Mucosa of descending colon (tissue), 3 donors: ENCODE results near the gene SERAC1. TPM values are rescaled to one million over a fixed set of nuclear protein-coding genes. Genes with fewer than 3 reads are reported as not detected.
"Not testable (repeated sequence)": the region's sequence is repeated elsewhere in the genome, so short reads cannot be mapped to it uniquely, and the experiment has no call there.

Experiments used
- ATAC-seq: fragments of 200-7000 bp; cut with Tn5 transposase; one replicate; pipeline ENCODE4 v1.9.1; 2020; ENCODE audit warnings: mild to moderate bottlenecking, moderate library complexity
- DNase-seq, 3 donors: peaks; one replicate each; pipeline ENCODE4 v3.0.0-alpha.2; 2020
- H3K36me3 ChIP-seq: fragments of 200-600 bp; one replicate; pipeline ENCODE4 v1.8.0; 2021; ENCODE audit warnings: low read depth, mild to moderate bottlenecking
- H3K4me1 ChIP-seq: fragments of 200-600 bp; one replicate; pipeline ENCODE4 v1.8.0; 2021; ENCODE audit warnings: low read depth, mild to moderate bottlenecking
- H3K4me3 ChIP-seq: fragments of 200-600 bp; one replicate; pipeline ENCODE4 v1.8.0; 2021; ENCODE audit warnings: mild to moderate bottlenecking
- H3K9me3 ChIP-seq: fragments of 200-600 bp; one replicate; pipeline ENCODE4 v1.8.0; 2021; ENCODE audit warnings: mild to moderate bottlenecking
- intact Hi-C, 2 donors: fragments of 100-400 bp; cut with DNase I in 1 of 2; cut with micrococcal nuclease in 1 of 2; formaldehyde crosslinking; loops; one replicate each; pipeline versions ENCODE4 v1.11.0 to v1.11.1; 2022; cut with DNase I, micrococcal nuclease
- total RNA-seq, 3 donors: library from RNA; stranded (reverse); fragmentation: NEBNext Ultra II Directional in 2 of 3; extraction: Animal tissue kit (Norgen Biotek cat#: 25700) in 2 of 3; gene quantifications; one replicate each; pipeline versions ENCODE4 v1.2.1 to v1.2.4, GENCODE V29; 2021 to 2023
- TF ChIP-seq, protein P1 (sequence below): fragments of 200-600 bp; IDR thresholded peaks from one replicate; pipeline ENCODE4 v1.8.0; 2022; ENCODE audit warnings: antibody characterized with exemption, mild to moderate bottlenecking
- donor health status: DM: no; HTN: no; CAD: no; lungs with moderate emphysema.
- donor health status: DM: no; HTN: no; CAD: no.
- donor health status: DM: no; HTN: yes; CAD: no.

SERAC1 gene
- total RNA-seq, 3 donors from 2014 or later = 5.8 to 12.2 (median 8.0) TPM

DNA sequence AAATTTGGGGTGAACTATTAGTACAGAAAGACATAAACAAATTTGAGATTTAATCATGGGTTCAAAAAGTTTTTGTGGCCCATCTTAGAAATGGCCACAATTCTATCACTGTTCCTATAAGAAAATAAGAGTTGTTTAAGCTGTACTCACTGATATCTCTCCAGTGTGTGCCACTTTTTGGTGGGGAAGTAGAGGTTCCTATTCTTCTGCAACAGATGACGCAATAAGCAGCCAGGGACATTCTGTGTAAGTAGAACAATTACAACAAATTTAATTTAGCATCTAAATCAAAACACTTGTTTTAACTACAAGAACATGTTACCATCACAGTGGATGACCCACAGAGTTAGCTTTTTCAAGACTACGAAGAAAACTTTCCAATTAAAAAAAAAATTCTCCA is 9.9 kb downstream of the SERAC1 start:
- ATAC-seq (no peak), DNase-seq (no peak)
- H3K36me3 ChIP-seq = no peaks in the 10 kb centered on the region
- no peaks in the 10 kb centered on the region for H3K4me1 ChIP-seq
- intact Hi-C loops = no loop called here
- H3K9me3 ChIP-seq = no peaks in the 10 kb centered on the region
- TF ChIP-seq, protein P1, sequence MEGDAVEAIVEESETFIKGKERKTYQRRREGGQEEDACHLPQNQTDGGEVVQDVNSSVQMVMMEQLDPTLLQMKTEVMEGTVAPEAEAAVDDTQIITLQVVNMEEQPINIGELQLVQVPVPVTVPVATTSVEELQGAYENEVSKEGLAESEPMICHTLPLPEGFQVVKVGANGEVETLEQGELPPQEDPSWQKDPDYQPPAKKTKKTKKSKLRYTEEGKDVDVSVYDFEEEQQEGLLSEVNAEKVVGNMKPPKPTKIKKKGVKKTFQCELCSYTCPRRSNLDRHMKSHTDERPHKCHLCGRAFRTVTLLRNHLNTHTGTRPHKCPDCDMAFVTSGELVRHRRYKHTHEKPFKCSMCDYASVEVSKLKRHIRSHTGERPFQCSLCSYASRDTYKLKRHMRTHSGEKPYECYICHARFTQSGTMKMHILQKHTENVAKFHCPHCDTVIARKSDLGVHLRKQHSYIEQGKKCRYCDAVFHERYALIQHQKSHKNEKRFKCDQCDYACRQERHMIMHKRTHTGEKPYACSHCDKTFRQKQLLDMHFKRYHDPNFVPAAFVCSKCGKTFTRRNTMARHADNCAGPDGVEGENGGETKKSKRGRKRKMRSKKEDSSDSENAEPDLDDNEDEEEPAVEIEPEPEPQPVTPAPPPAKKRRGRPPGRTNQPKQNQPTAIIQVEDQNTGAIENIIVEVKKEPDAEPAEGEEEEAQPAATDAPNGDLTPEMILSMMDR = no peak
- H3K4me3 ChIP-seq = no peak overlapping the region

DNA sequence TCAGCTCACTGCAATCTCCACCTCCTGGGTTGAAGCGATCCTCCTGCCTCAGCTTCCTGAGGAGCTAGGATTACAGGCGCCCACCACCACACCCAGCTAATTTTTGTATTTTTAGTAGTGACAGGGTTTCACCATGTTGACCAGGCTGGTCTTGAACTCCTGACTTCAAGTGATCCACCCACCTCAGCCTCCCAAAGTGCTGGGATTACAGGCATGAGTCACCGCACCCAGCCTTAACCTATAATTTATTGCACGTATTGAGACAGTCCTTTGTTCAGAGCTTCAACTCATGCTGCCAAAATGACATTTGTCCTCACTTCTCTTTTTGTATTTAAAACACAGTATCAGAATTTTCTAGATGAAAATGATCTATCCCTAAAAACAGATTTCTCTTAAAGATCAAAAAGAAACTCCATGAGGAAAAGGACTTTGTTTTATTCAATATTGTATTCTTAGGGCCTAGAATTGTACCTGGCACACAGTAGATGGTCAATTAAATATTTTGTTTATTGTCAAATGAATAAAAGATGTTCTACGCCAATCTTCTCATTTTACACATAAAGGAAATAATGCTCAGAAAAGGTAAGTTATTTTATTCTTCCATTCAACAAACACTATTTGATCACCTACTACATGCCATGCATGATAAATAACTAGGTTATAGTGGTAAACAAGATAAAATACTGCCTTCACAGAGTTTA is 10.8 kb downstream of the SERAC1 start:
- no peak for DNase-seq
- no peaks in the 10 kb centered on the region for H3K36me3 ChIP-seq
- no peak overlapping the region for H3K4me3 ChIP-seq
- intact Hi-C loops = no loop called here
- TF ChIP-seq, protein P1 = no peak
- ATAC-seq = no peak
- H3K9me3 ChIP-seq = no peaks in the 10 kb centered on the region
- no peaks in the 10 kb centered on the region for H3K4me1 ChIP-seq

DNA sequence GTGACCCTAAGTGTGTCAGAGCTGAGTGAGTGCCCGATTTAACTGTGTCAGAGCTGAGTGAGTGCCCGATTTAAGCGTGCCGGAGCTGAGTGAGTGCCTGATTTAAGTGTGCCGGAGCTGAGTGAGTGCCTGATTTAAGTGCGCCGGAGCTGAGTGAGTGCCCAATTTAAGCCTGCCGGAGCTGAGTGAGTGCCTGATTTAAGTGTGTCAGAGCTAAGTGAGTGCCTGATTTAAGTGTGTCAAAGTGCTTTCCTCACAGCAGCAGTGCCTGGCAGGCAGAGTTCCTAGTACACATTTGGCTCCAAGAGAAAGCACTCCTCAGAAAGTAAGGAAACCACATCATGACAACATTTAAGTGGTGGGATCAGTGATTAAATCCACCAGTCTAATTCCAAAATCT is 13.2 kb downstream of the SERAC1 start:
- DNase-seq = no peak
- intact Hi-C loops = no loop called here
- TF ChIP-seq, protein P1 = no peak
- Histone ChIP-seq H3K36me3 (no peaks in the 10 kb centered on the region), H3K4me3 (no peak overlapping the region), H3K4me1 (no peaks in the 10 kb centered on the region), H3K9me3 (no peaks in the 10 kb centered on the region)
- ATAC-seq = no peak

DNA sequence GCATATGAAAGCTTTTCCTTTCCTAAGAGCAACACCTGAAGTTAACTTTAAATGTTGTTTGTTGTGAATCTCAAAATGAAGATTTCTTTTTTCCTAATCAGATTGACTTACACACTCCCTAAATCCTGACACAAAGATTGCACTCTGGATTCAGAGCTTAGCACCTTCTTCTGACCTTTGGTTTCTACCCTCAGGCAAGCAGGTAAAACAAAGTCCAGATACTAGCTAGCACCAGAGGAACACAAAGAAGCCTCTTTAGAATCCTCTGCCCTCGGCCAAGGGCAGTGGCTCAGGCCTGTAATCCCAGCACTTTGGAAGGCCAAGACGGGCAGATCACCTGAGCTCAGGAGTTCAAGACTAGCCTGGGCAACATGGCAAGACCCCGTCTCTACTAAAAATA is 14.5 kb downstream of the SERAC1 start:
- Histone ChIP-seq H3K9me3 (no peaks in the 10 kb centered on the region), H3K4me1 (no peaks in the 10 kb centered on the region), H3K4me3 (no peak overlapping the region), H3K36me3 (no peaks in the 10 kb centered on the region)
- ATAC-seq (no peak), DNase-seq (no peak)
- TF ChIP-seq, protein P1 = no peak
- intact Hi-C loops = no loop called here

GRCh38 chr6:158152659-158153058 is 15.4 kb downstream of the SERAC1 start:
- ATAC-seq (peak; percentile 31), DNase-seq (no peak)
- intact Hi-C loops = no loop called here
- no peak overlapping the region for H3K4me3 ChIP-seq
- no peaks in the 10 kb centered on the region for H3K36me3 ChIP-seq
- H3K4me1 ChIP-seq = no peaks in the 10 kb centered on the region
- H3K9me3 ChIP-seq = no peaks in the 10 kb centered on the region
- TF ChIP-seq, protein P1 = no peak

GRCh38 chr6:158152025-158152424 is 16.0 kb downstream of the SERAC1 start:
- ATAC-seq, DNase-seq, H3K4me1 ChIP-seq, H3K36me3 ChIP-seq, H3K9me3 ChIP-seq, H3K4me3 ChIP-seq, intact Hi-C loops: not testable (repeated sequence)
